ENCODE measurements around the gene STK4. TPM values are rescaled to one million over a fixed set of nuclear protein-coding genes. Genes with fewer than 3 reads are reported as not detected.

The STK4 gene
- total and polyA plus RNA-seq, 2 of the 4 experiments (the other 2 are of a cell fraction), result 10.2 to 22.2 TPM

GRCh38 chr20:45041464-45042337 is 75.4 kb downstream of the STK4 start:
- BruUV-seq (replicated peaks), result no TSS peak
- TF ChIP-seq BHLHE40 (IDR thresholded peaks at IDR 0.05; ENCODE audit: low read depth, low read length) (peak; percentile 78), RFX5 (IDR thresholded peaks at IDR 0.05; ENCODE audit: low read depth, low read length) (peak; percentile 43; the same call in 1 of the 2 replicates), MAZ (IDR thresholded peaks at IDR 0.05; ENCODE audit: borderline replicate concordance, low read depth, low read length) (no peak), USF2 (IDR thresholded peaks at IDR 0.05; ENCODE audit: low read depth, low read length) (peak; percentile 76), POLR2A (IDR thresholded peaks at IDR 0.05; ENCODE audit: low read depth, low read length) (no peak), MXI1 (IDR thresholded peaks at IDR 0.05; ENCODE audit: borderline replicate concordance, low read depth, low read length) (no peak), CEBPB (IDR thresholded peaks at IDR 0.05; ENCODE audit: low read depth, low read length) (peak; percentile 66; the same call in 1 of the 2 replicates)
- H4K20me1 ChIP-seq (ENCODE audit: insufficient read depth, low read length), result no peaks in the 10 kb centered on the region
- H3K79me1 ChIP-seq (ENCODE audit: low read depth in 1 of 2, low read length in 2 of 2), result peaks cover 7 to 23% of the 10 kb centered on the region in 2 experiments; a peak in 3 of 4 replicates
- no peak overlapping the region for H3K4ac ChIP-seq (ENCODE audit: low read depth, low read length)
- no peak overlapping the region for H3K56ac ChIP-seq (ENCODE audit: extremely low read depth, insufficient read depth, low read length)
- peak overlapping the region in 1 of 2 experiments; percentile 5; a peak in 1 of 4 replicates for H4K8ac ChIP-seq (ENCODE audit: low read depth in 2 of 2, low read length in 2 of 2)
- DNase-seq, result peak; percentile 65
- H2BK5ac ChIP-seq (ENCODE audit: low read depth, low read length, poor library complexity, severe bottlenecking), result peak overlapping the region; percentile 52
- peak overlapping the region; percentile 13; the same call in 1 of the 2 replicates for H3K18ac ChIP-seq (ENCODE audit: low read depth, low read length)
- H2AK9ac ChIP-seq (replicated peaks; ENCODE audit: low read depth, low read length, poor library complexity), result no peak overlapping the region
- H2AK5ac ChIP-seq (ENCODE audit: low read depth, low read length), result no peak overlapping the region
- no peak overlapping the region for H3K23ac ChIP-seq (ENCODE audit: low read depth, low read length)
- no peak overlapping the region for H2BK20ac ChIP-seq (ENCODE audit: low read depth, low read length)
- dilution Hi-C loops (cut with HindIII; ENCODE audit: low sequenced_read_pairs, unreplicated experiment) (no loop called here), intact Hi-C loops (cut with micrococcal nuclease) (no loop called here), in situ Hi-C loops (cut with MboI; ENCODE audit: low sequenced_read_pairs) (loop anchor here (25.0 kb wide), 1 partner anchor 746 kb away; the partner anchor contains the start of genes DNTTIP1 and WFDC3)
- H3K14ac ChIP-seq (replicated peaks; ENCODE audit: low read depth, low read length), result no peak overlapping the region
- peak overlapping the region; percentile 19; the same call in 1 of the 2 replicates for H3K4me2 ChIP-seq (ENCODE audit: low read depth, low read length)
- no peaks in the 10 kb centered on the region for H3K36me3 ChIP-seq (ENCODE audit: control insufficient read depth, insufficient read depth, low read length)
- no peak overlapping the region for H2BK15ac ChIP-seq (ENCODE audit: low read depth, low read length)
- H3K9me3 ChIP-seq (ENCODE audit: control insufficient read depth, insufficient read depth, low read length), result no peaks in the 10 kb centered on the region
- no peak overlapping the region for H2BK120ac ChIP-seq (ENCODE audit: low read depth, low read length)
- ChIA-PET POLR2A (ENCODE audit: unreplicated experiment) (no interaction called here), CTCF (interaction anchor here (0.7 to 1.0 kb wide), 2 partner anchors 54 to 58 kb away, joined by 4 to 8 read pairs; no protein-coding TSS in a partner anchor)
- peaks cover 14% of the 10 kb centered on the region for H3K4me1 ChIP-seq (ENCODE audit: control insufficient read depth, insufficient read depth, low read length)
- H4K5ac ChIP-seq (ENCODE audit: low read depth, low read length), result peak overlapping the region; percentile 90; the same call in 1 of the 2 replicates
- no peak overlapping the region for H3K4me3 ChIP-seq (ENCODE audit: insufficient read depth, low read depth, low read length)
- ATAC-seq (ENCODE audit: low read depth), result no peak
- H3K9me1 ChIP-seq (ENCODE audit: insufficient read depth, low read length), result no peaks in the 10 kb centered on the region
- H4K91ac ChIP-seq (ENCODE audit: insufficient read depth, low read depth, low read length), result no peak overlapping the region
- H3K9ac ChIP-seq (ENCODE audit: low read depth, low read length), result no peak overlapping the region
- no peaks in the 10 kb centered on the region for H3K27me3 ChIP-seq (ENCODE audit: control insufficient read depth, insufficient read depth, low read length)
- no peak overlapping the region for H2AFZ ChIP-seq (replicated peaks; ENCODE audit: low read length, poor library complexity)
- WGBS, 2 experiments (ENCODE audit: extremely low coverage in 2 of 2, insufficient read length in 1 of 2), result no CpG with 5 or more reads among the region's 5 CpGs
- H3K27ac ChIP-seq (ENCODE audit: insufficient read depth, low read length), result no peak overlapping the region
